Heart left ventricle (tissue), 16 donors: ENCODE measurements around the gene LYPD8. TPM values are rescaled to one million over a fixed set of nuclear protein-coding genes. Genes with fewer than 3 reads are reported as not detected.

ENCODE experiments used
- ATAC-seq, 4 donors: fragments of 200-7000 bp; cut with Tn5 transposase; one replicate each; pipeline ENCODE4 v1.9.1; 2020 to 2022; ENCODE audit warnings: moderate library complexity in 4 of 4, mild to moderate bottlenecking in 3 of 4, moderate number of reproducible peaks in 1 of 4
- DNase-seq, 5 donors: peaks; one replicate each; pipeline ENCODE4 v3.0.0-alpha.2; 2020
- H3K27ac ChIP-seq, 12 donors: fragments of 200-600 bp; sonication (generic) in 4 of 12; one replicate each; pipeline versions ENCODE4 v1.5.0 to v1.8.0; 2016 to 2022; ENCODE audit warnings: mild to moderate bottlenecking in 2 of 12
- H3K27me3 ChIP-seq, 9 donors: fragments of 200-600 bp; sonication (generic) in 2 of 9; one replicate each; pipeline versions ENCODE4 v1.5.1 to v1.8.0; 2016 to 2022; ENCODE audit warnings: mild to moderate bottlenecking in 3 of 9
- H3K36me3 ChIP-seq, 9 donors: fragments of 200-600 bp; sonication (generic) in 2 of 9; one replicate each; pipeline versions ENCODE4 v1.5.0 to v1.8.0; 2018 to 2022; ENCODE audit warnings: mild to moderate bottlenecking in 2 of 9
- H3K4me1 ChIP-seq, 12 donors: fragments of 200-600 bp; sonication (generic) in 4 of 12; one replicate each; pipeline versions ENCODE4 v1.5.0 to v1.8.0; 2016 to 2022; ENCODE audit warnings: mild to moderate bottlenecking in 3 of 12
- H3K4me3 ChIP-seq, 12 donors: fragments of 200-600 bp; sonication (generic) in 4 of 12; one replicate each; pipeline versions ENCODE4 v1.5.0 to v1.8.0; 2017 to 2022; ENCODE audit warnings: mild to moderate bottlenecking in 9 of 12, moderate library complexity in 4 of 12
- H3K9me3 ChIP-seq, 12 donors: fragments of 200-600 bp; sonication (generic) in 4 of 12; one replicate each; pipeline versions ENCODE4 v1.5.0 to v1.8.0; 2016 to 2022; ENCODE audit warnings: mild to moderate bottlenecking in 1 of 12
- POLR2A ChIP-seq, 2 donors: fragments of 450-650 bp; IDR thresholded peaks; one replicate each; pipeline ENCODE4 v1.6.1; 2017; ENCODE audit warnings: antibody characterized with exemption in 2 of 2, mild to moderate bottlenecking in 2 of 2, moderate library complexity in 2 of 2
- WGBS, 4 donors: extraction: QIAGEN DNeasy Blood & Tissue Kit in 2 of 4; methylation state at CpG; one replicate each; pipeline versions ENCODE4 v1.1.5 to v1.1.7; 2013 to 2018; 5-methylcytosine and 5-hydroxymethylcytosine counted together
- intact Hi-C, 10 donors: fragments of 100-400 bp; cut with DNase I; formaldehyde crosslinking; loops; one replicate each; pipeline versions ENCODE4 v1.11.1 to v1.14.2; 2022
- polyA plus RNA-seq, 2 donors: library from polyadenylated mRNA; stranded (reverse); fragments of 200-250 nt; gene quantifications; one replicate each; pipeline ENCODE4 v1.2.3, GENCODE V29; 2013
- total RNA-seq, 9 donors: library from RNA; depleted of rRNA in 2 of 9; stranded (reverse); fragments of >200 nt in 2 of 9; fragmentation: NEBNext Ultra II Directional in 3 of 9; extraction: Animal tissue kit (Norgen Biotek cat#: 25700) in 3 of 9; gene quantifications; one replicate each; pipeline versions ENCODE4 v1.1.0 to v1.2.4, GENCODE V29; 2016 to 2023
- TF ChIP-seq, protein P1 (sequence below), 12 donors: fragments of 200-600 bp; sonication (generic) in 4 of 12; IDR thresholded peaks; one replicate each; pipeline versions ENCODE4 v1.5.0 to v1.8.0; 2018 to 2022; ENCODE audit warnings: antibody characterized with exemption in 12 of 12, mild to moderate bottlenecking in 5 of 12
- donor health status: ischemic (EF 13 %, LVEDD 7.1; RV severe dilation, severe dysfunction).
- donor health status: healthy with polysubstance abuse.
- donor health status: DM: no; HTN: yes; CAD: no.
- donor health status: DM: no; HTN: no; CAD: no.
- donor health status: ischemic (EF 25% LVEDD 6.9; RV normal size, moderate dysfunction).
- donor health status: ischemic (EF 25% LVEDD 5.7; RV mildly dilated, moderate dysfunction).
- donor health status: healthy.
- donor health status: DM: yes; HTN: yes; CAD: no.
- donor health status: ischemic (EF 35%, LVEDD 5.7; RV mildly dilated, moderate dysfunction).
- donor health status: nonischemic (EF 11% LVEDD 7.7; RV severe dilation, severe dysfunction).
- donor health status: DM: yes; HTN: yes; CAD: no.
- donor health status: PGD.
- donor health status: ischemic (EF 29% LVEDD 5.4; RV normal size, mild dysfunction).
- donor health status: nonischemic (EF 23%, LVEDD 6.1; RV moderate dilation, normal function).

LYPD8 gene
- total and polyA plus RNA-seq, 11 donors = not detected

- intact Hi-C loops = no loop called here
- no peaks in the 10 kb centered on the region for H3K27me3 ChIP-seq
- no peak overlapping the region for H3K4me3 ChIP-seq
- TF ChIP-seq, protein P1, sequence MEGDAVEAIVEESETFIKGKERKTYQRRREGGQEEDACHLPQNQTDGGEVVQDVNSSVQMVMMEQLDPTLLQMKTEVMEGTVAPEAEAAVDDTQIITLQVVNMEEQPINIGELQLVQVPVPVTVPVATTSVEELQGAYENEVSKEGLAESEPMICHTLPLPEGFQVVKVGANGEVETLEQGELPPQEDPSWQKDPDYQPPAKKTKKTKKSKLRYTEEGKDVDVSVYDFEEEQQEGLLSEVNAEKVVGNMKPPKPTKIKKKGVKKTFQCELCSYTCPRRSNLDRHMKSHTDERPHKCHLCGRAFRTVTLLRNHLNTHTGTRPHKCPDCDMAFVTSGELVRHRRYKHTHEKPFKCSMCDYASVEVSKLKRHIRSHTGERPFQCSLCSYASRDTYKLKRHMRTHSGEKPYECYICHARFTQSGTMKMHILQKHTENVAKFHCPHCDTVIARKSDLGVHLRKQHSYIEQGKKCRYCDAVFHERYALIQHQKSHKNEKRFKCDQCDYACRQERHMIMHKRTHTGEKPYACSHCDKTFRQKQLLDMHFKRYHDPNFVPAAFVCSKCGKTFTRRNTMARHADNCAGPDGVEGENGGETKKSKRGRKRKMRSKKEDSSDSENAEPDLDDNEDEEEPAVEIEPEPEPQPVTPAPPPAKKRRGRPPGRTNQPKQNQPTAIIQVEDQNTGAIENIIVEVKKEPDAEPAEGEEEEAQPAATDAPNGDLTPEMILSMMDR (IDR thresholded peaks at IDR 0.05) = no peak
- no peak for TF ChIP-seq POLR2A (IDR thresholded peaks at IDR 0.05)
- H3K4me1 ChIP-seq = no peaks in the 10 kb centered on the region
- no peak overlapping the region for H3K27ac ChIP-seq
- DNase-seq (no peak), ATAC-seq (no peak)
- H3K9me3 ChIP-seq = peaks cover 0 to 12% (median 0%) of the 10 kb centered on the region in 12 donors
- 68 to 77% (median 70%) methylated on average over 13 of the region's 13 CpGs for WGBS, 4 donors
- H3K36me3 ChIP-seq = no peaks in the 10 kb centered on the region
Measured at GRCh38 chr1:248730507-248731335, 24.8 kb downstream of the LYPD8 start.

GRCh38 chr1:248714248-248714647 lies 41.3 kb downstream of the LYPD8 start:
- H3K9me3 ChIP-seq = peaks cover 0 to 30% (median 9%) of the 10 kb centered on the region in 12 donors
- TF ChIP-seq, protein P1 (IDR thresholded peaks at IDR 0.05) = no peak
- TF ChIP-seq POLR2A (IDR thresholded peaks at IDR 0.05) = no peak
- intact Hi-C loops = no loop called here
- no peak for ATAC-seq
- no peak overlapping the region for H3K27ac ChIP-seq
- no peak for DNase-seq
- 32 to 58% (median 35%) methylated on average over 3 of the region's 3 CpGs for WGBS, 4 donors
- H3K4me3 ChIP-seq = no peak overlapping the region
- no peaks in the 10 kb centered on the region for H3K36me3 ChIP-seq
- peaks cover 0 to 13% (median 0%) of the 10 kb centered on the region in 9 donors for H3K27me3 ChIP-seq
- H3K4me1 ChIP-seq = peaks cover 0 to 21% (median 0%) of the 10 kb centered on the region in 12 donors

- no peak for TF ChIP-seq POLR2A (IDR thresholded peaks at IDR 0.05)
- Histone ChIP-seq H3K4me3 (no peak overlapping the region), H3K27ac (peak overlapping the region in 1 of 12 donors; percentile 75), H3K9me3 (peaks cover 0 to 23% (median 7%) of the 10 kb centered on the region in 12 donors), H3K4me1 (peaks cover 0 to 27% (median 0%) of the 10 kb centered on the region in 12 donors), H3K27me3 (peaks cover 0 to 20% (median 0%) of the 10 kb centered on the region in 9 donors), H3K36me3 (no peaks in the 10 kb centered on the region)
- DNase-seq (no peak), ATAC-seq (peak in 2 of 4 donors; percentile 20 to 50)
- intact Hi-C loops = no loop called here
- 72 to 81% (median 74%) methylated on average over 4 of the region's 4 CpGs for WGBS, 4 donors
Measured at GRCh38 chr1:248710305-248710900, 45.2 kb downstream of the LYPD8 start.

GRCh38 chr1:248704606-248705005 lies 51.0 kb downstream of the LYPD8 start:
- 41 to 58% (median 53%) methylated on average over 2 of the region's 2 CpGs for WGBS, 4 donors
- H3K36me3 ChIP-seq = no peaks in the 10 kb centered on the region
- no peak overlapping the region for H3K27ac ChIP-seq
- H3K4me1 ChIP-seq = peaks cover 0 to 9% (median 0%) of the 10 kb centered on the region in 12 donors
- H3K9me3 ChIP-seq = no peaks in the 10 kb centered on the region
- no peak for DNase-seq
- no peak overlapping the region for H3K4me3 ChIP-seq
- intact Hi-C loops = loop anchor here in 1 of 10 donors (5.0 kb wide), 1 partner anchor 103 kb away; no protein-coding TSS in a partner anchor
- no peak for TF ChIP-seq POLR2A (IDR thresholded peaks at IDR 0.05)
- TF ChIP-seq, protein P1 (IDR thresholded peaks at IDR 0.05) = no peak
- ATAC-seq = no peak
- H3K27me3 ChIP-seq = peaks cover 0 to 14% (median 0%) of the 10 kb centered on the region in 9 donors
